22Rv1 (cell line): ENCODE results near the gene HRCT1.

Experiments
- H3K27ac ChIP-seq: fragments of 450-650 bp; 2 replicates; pipeline ENCODE4 v1.5.1; 2017
- ZFX ChIP-seq: fragments of 450-650 bp; IDR thresholded peaks from 2 replicates; pipeline ENCODE4 v1.6.1; 2017; ENCODE audit warnings: antibody characterized with exemption, borderline replicate concordance
- TF ChIP-seq, protein P1 (sequence below): fragments of 450-650 bp; IDR thresholded peaks from 2 replicates; pipeline ENCODE4 v1.5.1; 2017; ENCODE audit warnings: mild to moderate bottlenecking

The HRCT1 gene

DNA sequence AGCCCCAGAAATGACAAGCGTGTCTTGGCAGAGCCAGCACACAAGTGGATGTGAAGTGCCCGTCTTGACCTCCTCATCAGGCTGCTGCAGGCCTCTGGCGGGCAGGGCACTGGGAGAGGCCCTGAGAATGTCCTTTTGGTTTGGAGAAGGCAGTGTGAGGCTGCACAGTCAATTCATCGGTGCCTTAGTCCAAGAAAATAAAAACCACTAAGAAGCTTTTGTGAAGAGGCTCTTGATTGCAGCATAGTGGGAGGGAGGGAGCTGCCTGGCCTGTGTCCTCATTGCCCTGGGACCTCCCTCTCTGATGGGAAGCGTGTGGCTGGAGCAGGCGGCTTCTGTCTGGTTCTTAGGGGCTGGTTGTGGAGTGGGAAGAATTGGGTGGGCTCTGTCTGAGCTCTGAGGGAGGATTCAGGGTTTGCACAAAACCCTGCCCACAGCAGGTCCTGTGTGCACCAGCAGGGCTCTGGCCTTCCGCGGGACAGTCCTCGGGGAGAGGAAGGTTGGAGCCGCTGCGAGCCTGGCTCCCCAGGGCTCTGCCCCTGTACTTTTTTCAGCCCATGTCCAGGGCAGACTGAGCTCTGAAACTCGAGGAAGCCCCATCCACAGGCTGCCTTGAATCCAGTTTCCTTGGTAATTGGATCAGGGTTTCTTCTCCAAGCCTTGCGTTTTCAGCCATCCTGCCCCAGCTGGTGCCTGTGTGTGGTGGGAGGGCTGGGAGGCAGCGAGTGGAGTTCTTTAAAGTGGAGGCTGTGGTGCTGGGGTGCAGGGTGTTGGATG, 1.1 kb downstream of the HRCT1 start:
- H3K27ac ChIP-seq: no peak overlapping the region
- TF ChIP-seq ZFX: no peak
- TF ChIP-seq, protein P1, sequence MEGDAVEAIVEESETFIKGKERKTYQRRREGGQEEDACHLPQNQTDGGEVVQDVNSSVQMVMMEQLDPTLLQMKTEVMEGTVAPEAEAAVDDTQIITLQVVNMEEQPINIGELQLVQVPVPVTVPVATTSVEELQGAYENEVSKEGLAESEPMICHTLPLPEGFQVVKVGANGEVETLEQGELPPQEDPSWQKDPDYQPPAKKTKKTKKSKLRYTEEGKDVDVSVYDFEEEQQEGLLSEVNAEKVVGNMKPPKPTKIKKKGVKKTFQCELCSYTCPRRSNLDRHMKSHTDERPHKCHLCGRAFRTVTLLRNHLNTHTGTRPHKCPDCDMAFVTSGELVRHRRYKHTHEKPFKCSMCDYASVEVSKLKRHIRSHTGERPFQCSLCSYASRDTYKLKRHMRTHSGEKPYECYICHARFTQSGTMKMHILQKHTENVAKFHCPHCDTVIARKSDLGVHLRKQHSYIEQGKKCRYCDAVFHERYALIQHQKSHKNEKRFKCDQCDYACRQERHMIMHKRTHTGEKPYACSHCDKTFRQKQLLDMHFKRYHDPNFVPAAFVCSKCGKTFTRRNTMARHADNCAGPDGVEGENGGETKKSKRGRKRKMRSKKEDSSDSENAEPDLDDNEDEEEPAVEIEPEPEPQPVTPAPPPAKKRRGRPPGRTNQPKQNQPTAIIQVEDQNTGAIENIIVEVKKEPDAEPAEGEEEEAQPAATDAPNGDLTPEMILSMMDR: no peak

DNA sequence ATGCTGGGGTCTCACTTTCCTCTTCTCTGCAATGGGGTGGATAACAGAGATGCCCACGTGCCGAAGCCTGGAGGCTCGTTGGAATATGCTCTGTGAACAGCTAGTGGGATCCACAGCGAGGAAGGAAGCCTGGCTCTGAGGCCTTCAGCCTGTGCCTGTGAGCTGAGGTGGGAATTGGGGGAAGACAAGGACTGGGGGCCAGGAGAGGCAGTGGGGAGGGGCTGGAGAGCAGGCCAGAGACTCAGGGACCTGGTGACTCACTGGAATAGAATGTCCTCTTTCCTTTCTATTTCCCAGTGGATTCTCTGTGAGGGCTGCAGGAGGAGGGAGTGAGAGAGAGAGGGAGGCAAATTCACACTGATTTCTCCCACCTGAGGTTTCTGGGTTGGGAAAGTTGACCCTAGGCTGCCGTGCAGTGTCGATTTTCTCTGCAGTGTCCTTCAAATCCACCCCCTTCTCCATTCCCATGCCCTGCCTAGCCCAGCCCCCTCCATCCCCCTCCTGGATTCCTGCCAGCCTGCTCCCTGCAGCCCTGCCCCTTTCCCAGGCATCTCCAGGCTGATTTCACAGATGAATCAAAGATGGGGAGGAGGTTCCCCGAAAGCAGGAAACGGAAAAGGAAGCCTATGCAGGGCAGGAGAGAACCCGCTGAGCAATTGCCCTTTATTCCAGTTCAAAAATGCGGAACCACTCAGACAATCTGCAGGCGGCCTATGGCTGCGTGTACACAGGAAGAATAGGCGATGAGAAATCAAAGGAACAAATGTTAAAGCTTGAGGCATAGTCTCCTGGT, 1.9 kb downstream of the HRCT1 start:
- H3K27ac ChIP-seq: no peak overlapping the region
- TF ChIP-seq, protein P1: no peak
- no peak for TF ChIP-seq ZFX

DNA sequence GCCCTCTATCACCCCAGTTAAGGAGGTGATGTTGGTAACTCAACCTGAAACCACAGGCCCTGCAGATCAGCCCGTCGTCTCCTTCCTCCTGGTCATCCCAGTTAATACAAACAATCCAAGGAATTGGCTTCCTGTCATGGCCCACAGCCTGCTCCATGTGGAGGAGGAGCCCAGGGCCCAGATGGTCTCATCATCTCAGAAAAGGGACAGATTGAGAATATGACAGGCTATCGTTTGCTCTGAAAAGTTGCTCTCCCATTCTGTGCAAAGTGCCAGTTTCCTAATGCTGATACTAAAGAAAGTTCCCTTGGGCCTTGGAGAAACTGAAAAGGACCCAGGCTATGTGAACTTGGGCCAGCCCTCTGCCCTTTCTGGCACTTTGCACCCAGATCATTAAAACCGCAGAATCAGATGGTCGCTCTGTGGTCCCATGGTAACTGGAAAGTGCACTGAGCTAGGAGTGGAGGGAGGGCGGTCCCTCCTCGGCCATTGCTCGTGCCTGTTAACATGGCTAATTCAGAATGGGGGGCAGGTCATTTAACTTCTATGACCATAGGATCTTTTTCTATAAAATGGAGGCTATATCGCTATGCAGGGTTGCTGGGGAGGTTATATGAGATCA, 2.6 kb downstream of the HRCT1 start:
- TF ChIP-seq ZFX: no peak
- TF ChIP-seq, protein P1: no peak
- H3K27ac ChIP-seq: no peak overlapping the region

DNA sequence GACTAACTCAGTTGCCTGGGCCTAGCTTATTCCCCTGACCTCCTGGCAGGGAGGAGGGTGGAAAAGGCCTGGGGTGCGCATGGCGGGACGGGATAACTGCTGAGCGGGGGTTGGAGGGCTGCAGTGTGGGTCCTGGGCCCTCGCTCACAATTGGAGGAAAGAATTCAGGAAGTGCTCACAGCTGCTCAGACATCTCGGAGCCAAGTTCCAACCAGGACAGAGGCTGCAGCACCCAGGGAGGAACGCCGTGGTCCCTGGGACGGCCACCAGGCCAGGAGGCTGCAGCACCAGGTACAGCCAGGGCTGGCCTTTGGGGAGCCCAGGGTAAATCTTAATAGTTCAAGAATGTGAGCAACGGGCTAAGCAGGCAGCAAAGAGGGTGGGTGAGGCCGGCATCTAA, 3.3 kb downstream of the HRCT1 start, which contains the start of gene SPAAR:
SPAAR (plus strand) TSS at position 217 of the 400 bp plus-strand sequence. CDS start 974 bp downstream, outside the sequence.
- no peak within 1 kb of the TSS for H3K27ac ChIP-seq
- TF ChIP-seq ZFX: no peak
- TF ChIP-seq, protein P1: no peak

DNA sequence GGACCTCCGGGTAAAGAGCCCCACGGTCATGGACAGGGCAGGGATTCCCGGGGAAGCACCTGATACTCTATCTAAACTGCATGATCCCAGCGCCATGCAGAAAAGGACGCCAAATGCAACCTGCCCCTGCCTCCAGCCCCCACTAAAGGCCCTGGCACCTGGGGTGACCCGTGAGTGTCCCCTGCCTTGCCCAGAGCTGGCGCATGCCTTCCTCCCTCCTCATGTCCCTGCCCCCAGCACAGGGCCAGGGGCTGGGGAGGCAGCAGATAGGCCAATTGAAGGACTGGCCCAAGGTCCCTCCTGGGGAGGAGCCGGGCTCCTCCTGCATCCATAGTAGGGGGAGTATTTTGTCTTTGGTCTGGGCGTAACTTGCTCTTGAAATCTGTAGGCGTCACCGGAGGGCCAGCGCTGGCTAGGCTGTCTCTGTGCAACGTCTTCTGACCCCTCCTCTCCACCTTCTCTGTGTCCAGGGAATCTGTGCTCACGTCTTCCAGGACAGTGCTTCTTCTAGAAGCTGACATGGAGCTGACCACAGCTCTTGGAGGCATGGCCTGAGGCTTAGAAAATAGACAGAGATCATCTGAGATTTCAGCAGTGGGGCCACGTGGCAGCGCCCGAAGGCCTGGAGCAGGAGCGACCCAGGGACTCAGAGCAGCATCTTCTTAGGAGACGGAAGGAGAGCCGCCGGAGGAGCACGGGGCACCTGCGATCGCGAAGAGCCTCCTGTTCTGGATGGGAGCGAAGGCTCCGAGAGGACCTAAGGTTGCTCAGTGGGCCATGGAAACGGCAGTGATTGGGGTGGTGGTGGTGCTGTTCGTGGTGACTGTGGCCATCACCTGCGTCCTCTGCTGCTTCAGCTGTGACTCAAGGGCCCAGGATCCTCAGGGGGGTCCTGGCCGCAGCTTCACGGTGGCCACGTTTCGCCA, 3.9 kb downstream of the HRCT1 start:
- no peak overlapping the region for H3K27ac ChIP-seq
- TF ChIP-seq, protein P1: no peak
- TF ChIP-seq ZFX: no peak

DNA sequence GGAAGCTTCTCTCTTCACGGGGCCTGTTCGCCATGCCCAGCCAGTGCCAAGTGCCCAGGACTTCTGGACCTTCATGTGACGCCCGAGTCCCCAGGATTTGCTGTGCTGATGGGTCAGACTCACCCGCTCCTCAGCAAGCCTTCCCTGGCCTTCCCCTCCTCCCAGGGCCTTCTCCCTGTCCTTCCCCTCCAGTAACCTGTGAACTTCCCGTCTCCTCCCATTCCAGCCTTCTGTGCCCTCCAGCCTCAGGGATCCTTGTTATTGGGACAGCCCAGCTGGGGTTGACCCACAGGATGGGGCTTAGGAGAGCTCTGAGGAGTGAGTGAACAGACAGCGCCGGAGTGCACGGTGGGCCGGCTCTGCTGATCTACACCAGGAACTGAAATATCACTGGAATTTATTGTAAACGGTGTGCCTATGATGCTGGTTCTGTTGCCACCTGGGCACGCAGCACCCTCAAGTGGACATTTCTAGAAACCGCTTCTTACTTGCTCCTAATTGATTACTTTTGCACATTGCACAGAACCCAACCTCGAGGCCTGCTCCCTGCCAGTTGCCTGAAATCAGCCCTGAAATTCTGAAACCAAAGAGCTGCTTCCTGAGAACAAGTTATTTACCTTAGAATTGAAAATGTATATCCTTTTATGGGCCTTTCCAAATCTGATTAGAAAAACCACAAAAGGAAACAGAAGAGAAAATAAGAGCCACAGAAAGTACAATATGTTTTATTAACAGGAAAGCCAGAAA, 4.8 kb downstream of the HRCT1 start:
- no peak overlapping the region for H3K27ac ChIP-seq
- TF ChIP-seq ZFX: no peak
- TF ChIP-seq, protein P1: peak; percentile 86
